GM21717 (cell line): ENCODE results near the gene NSUN7.
A peak's percentile ranks its signal among the peaks of the same experiment; 100 is the strongest.
"Not testable (repeated sequence)": the region's sequence is repeated elsewhere in the genome, so short reads cannot be mapped to it uniquely, and the experiment has no call there.

Experiments used
- ATAC-seq: cut with Tn5 transposase; IDR thresholded peaks from one replicate; pipeline ENCODE4 v1.9.1; 2021; ENCODE audit warnings: mild to moderate bottlenecking, moderate library complexity; ENCODE audit not compliant: unreplicated experiment

NSUN7 gene, protein sequence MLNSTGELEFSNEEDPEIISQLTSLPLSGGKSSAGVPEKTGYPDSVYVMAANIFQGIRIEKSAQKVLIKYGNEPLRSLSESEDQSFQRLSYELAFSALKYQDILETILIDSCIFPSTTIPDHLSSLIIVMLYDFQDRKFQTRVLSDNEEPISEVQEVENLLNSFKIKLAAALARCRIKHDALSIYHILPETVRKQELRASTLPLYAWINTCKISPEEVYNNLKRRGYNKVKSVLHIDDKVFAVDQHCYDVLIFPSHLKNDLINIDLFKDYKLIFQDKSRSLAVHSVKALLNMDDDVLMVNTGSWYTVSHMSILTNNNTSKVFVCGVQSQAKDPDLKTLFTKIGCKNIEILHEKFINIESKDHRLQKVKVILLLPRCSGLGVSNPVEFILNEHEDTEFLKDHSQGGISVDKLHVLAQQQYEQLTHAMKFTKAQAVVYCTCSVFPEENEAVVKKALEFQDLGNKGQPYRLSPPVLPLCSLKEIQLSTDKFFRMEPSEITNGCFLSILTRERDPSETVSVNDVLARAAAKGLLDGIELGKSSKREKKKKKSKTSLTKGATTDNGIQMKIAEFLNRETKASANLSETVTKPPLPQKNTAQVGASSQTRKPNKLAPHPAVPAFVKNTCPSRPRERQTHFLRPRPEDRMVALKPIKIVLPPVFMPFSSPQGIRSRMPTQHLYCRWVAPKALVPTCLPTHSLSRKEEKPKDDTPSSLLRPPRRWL

DNA sequence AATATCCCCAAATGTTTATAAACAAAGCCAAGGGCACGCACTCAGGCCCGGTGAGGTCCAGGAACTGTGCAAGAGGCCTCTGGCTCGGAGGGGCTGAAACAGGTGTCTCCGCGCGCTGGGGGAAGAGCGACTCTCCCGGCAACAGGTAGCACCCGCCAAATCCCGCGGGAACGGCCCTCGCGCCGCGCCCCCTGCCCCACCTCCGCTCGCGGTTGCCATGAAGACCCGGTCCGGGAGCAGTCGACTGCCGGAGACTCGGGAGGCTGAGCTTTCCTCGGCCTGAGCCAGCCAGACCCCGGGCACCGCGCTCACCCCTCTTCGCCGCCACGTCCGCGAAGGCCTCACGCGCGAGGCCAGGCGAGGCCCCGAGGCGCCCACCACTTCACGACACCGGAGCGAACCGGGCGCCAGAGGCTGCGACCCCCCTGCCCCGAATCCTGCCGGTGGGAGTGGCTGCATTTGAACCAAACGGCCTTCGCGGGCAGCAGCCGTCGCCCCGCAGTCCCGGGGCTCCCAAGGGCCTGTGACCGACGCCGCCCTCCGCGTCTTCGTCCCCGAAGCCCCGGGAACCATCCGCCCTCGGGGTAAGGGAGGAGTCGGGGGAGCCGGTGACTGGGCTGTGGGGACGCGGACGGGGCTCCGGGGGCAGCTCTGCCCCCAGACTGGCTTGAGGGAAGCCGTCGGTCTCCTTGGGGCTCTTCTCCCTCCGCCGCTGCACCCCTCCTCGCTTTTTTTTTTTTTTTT lies at the start of gene NSUN7:
TSS of gene NSUN7 (plus strand) at position 239 of the 744 bp plus-strand sequence. CDS start 739 bp downstream, outside the sequence.
- ATAC-seq: no peak

DNA sequence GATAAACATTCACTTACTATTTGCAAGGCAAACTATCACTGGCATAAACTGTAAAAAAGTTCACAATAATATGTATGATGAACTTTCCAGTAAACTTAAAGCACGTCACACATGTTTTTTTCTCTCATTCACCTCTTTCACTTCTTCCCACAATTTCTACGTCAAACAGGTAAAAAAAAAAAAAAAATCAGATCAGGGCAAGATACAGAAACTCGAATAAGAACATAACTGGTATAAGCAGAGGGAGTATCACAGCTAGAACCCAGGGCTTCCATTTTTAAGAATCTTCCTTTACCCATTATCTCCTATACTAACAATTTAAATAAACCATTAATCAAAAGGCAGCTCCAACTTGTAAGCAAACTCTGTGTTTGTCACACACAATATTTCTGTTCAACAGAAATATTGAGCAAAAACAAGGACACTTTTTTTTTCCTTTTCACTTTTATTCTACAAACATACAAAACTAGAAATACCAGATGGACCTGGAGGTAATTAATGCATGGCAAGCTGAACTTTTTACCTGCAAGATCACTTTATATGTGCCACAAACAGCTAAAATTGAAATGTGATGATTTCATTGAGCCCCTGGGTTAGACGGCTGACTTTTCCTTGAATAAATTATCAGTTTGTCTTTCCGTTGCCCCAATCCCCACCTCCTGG lies 47.5 kb upstream of the NSUN7 start:
- ATAC-seq: no peak

DNA sequence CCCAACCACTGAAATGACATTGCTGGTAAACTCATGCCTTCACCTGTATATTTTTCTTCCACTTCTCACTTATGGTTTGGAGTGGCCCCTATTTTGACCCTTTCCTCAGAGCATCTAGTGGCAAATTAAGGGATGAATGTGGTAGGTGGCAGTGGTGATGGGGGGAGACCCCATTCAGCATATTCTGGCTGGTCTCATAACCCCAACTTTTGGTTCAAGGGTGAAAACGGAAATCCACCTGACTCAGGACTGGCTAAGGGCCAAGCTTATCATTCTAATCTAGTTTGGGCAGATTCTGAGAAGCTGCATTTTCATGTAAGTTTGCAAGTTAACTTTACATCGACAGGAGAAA lies 47.0 kb upstream of the NSUN7 start:
- no peak for ATAC-seq

DNA sequence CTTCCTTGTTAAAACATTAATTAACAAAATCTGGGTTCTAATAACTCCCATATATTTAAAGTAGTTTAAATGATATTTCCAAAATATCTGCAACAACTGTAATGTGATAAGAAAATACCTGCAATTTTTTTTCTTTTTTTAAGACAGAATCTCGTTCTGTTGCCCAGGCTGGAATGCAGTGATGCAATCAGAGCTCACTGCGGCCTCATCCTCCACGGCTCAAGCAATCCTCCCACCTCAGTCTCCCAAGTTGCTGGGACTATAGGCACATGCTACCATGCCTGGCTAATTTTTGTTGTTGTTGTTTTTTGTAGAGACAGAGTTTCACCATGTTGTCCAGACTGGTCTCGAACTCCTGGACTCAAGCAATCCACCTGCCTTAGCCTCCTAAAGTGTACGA lies 45.7 kb upstream of the NSUN7 start:
- ATAC-seq: no peak

DNA sequence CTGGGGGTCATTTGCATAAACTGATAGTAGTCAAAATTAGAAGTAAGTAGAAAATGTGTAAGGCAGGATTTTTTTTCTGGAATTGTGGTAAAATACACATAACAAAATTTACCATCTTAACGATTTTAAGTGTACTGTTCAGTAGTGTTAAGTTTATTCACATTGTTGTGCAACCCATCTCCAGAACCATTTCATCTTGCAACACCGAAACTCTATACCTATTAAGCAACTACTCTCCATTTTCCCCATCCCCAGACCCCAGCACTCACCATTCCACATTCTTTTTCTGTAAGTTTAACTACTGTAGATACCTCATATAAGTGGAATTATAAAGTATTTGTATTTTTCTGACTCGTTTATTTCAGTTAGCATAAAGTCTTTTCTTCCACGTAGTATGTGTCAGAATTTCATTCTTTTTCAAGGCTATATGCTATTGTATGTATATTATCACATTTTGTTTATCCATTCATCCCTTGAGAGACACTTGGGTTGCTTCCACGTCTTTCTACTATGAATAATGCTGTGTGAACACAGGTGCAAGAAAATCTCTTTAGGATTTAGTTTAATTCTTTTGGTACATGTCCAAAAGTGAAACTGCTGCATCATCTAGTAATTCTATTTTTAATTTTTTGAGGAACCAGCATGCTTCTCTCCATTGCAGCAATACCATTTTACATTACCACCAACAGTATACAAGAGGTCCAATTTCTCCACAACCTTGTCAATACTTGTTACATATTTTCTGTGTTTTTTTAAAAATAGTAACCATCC lies 39.1 kb upstream of the NSUN7 start:
- ATAC-seq: no peak

- ATAC-seq: not testable (repeated sequence)
These were observed 36.8 kb upstream of the NSUN7 start for GRCh38 chr4:40713001-40713400.

DNA sequence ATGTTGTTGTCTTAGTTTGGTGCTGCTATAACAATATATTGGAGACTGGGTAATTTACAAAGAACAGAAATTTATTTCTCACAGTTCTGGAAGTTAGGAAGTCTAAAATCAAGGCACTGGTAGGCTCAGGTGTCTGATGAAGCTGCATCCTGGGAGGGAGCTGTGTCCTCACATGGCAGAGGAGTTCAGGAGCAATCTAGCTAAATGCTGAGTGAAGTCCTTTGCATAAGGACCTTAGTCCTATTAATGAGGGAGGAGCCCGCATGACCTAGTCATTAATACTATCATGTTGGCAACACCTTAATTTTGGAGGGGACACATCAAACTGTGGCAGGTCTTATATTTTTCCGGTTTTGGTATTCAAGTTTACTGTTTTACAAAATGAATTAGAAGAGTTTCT lies 36.0 kb upstream of the NSUN7 start:
- no peak for ATAC-seq

- ATAC-seq: no peak
These were observed 31.2 kb upstream of the NSUN7 start for GRCh38 chr4:40718586-40718985.

- ATAC-seq: peak; percentile 65
These were observed 30.6 kb upstream of the NSUN7 start for GRCh38 chr4:40719008-40719623.

- no peak for ATAC-seq
These were observed 29.4 kb upstream of the NSUN7 start for GRCh38 chr4:40720351-40720750.

- ATAC-seq: no peak
These were observed 28.8 kb upstream of the NSUN7 start for GRCh38 chr4:40720916-40721315.

DNA sequence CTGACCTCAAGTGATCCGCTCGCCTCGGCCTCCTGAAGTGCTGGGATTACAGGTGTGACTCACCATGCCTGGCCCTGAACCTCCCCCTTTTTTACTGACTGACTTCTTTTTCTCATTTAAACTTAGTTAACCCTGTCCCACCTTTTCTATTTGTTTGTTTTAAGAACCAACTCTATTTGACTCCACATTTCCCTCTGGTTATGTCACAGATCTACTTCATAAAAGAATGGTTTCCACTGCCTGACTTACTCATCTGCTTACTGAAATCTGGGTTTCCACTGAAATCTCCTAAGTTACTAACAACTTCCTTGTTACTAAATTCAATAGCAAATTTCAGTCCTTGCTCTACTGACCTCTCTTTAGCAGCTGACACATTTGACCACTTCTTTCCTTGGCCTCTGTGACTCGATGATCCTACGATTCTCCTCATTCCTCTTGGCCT lies 28.0 kb upstream of the NSUN7 start:
- ATAC-seq: no peak

DNA sequence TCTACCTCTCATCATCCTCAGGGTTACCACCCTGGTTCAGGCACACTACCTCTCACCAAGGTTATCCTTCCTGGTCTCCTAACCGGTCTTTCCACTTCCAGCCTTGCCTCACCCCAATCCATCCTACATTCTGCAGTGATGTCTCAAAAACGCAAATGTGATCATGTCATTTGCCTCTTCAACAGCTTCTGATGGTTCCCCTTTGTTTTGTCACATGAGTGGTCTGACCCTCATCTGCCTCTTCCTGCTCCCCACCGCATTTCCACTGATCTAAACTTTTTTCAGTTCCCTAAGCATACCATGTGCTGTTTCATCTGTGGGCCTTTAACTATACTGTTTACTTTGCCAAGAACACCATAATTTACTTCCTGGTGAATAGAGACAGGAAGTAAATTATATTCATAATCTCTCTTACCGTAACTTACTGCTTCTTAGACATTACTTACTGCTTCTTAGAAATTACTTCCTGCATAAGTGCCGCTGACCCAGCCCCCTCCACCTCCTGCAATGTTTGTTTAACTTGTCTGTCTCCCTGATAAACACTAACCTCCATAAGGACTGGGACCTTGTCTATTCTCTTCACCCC lies 27.1 kb upstream of the NSUN7 start:
- ATAC-seq: peak; percentile 68

- no peak for ATAC-seq
These were observed 26.0 kb upstream of the NSUN7 start for GRCh38 chr4:40723728-40724127.

DNA sequence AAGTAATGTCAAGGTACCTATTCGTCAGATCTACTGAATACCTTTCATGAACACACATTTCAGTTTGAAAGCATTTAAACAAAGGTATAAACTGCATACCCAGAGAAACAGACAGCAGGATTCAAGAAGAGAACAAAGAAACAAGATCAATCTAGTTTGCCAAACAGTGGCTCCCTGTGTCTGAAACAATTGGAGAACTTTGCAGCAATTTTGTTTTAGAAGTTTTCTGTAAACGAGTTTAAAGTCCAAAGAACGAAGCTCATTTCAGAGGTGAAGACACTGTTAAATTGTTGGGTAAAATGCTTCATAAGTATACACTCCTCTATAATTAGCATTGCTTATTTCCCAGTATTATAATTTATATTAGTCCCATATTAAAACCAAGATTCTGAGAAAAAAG lies 21.4 kb upstream of the NSUN7 start:
- no peak for ATAC-seq

DNA sequence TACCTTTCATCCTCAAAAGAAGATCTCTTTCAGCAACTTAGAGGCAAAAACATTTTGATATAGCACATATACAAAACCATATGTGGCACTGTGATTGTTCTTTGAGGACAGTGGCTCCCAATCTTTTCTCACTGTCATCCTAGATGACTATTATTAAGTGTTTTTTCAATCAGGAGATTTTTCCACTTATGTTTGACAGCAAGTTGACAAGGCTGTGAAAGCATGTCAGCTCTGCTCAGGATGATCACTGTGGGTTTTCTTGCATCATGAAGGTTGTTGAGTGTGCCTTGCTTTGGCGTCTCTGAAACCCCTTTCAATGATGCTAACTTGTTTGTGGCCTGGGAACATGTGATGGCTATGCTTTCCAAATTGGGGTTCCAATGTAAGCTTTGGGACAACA lies 20.2 kb upstream of the NSUN7 start:
- ATAC-seq: no peak

DNA sequence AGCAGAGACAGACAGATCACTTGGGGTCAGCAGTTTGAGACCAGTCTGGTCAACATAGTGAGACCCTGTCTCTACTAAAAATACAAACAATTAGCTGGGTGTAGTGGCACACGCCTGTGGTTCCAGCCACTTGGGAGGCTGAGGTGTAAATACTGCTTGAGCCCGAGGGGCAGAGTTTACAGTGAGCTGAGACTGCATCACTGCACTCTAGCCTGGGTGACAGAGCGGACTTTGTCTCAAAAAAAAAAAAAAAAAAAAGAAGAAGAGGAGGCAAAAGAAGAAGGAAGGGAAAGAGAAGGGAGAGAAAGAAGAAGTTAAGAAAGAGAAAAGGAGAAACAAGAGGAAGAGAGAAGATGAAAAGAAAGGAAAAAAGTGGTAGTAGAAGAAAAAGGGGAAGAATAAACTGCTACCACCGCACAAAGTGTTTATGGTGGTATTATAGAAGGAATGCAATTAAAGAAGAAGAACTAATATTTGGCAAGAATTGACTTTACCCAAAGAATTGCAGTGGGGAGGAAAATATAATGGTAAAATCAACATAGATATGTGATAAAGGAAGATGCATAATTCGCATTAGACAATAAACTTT lies 19.6 kb upstream of the NSUN7 start:
- ATAC-seq: no peak

DNA sequence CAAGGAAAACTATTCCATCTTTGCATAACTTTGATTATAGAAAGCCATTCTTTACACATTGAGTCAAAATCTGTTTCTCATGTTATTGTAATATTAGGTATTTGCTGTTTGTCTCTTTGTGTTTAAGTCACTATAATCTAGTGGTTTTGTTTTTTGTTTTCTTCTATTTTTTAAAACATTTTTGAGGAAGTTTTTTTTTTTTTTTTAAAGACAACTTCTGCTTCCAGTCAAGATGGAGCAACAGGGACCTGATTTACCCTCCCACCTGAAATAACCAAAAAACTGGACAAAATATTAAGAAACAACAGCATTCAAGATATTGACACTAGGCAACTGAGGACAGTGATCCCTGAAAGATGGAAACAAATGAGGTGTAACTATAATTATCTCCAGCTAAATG lies 18.4 kb upstream of the NSUN7 start:
- no peak for ATAC-seq

DNA sequence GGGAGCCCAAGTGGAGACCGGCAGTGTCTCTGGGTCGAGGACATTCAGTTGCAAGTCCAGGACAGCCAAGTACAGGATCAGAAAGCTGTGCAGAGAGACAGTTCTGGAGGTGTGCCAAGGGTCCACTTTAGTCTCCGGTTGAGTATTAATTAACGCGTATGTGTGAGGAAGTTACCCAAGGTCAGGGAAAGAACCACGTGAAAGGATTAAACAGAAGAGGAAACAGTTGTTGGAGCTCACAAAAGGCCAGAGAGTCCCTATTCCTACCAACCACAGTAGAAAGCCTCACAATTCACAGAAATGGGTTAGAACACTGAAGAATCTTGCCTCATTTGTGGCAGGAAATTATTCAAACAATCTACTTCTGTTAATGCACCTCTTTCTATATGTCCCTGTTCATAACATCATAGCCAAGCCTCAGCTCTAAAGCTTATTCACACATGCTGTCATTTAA lies 17.9 kb upstream of the NSUN7 start:
- ATAC-seq: no peak
